OCI-LY7 (cell line): ENCODE measurements around the gene EDN2. TPM values are rescaled to one million over a fixed set of nuclear protein-coding genes. Genes with fewer than 3 reads are reported as not detected.

Experiments
- BruUV-seq: library from RNA; stranded (reverse); fragments of 400-500 nt; replicated peaks from 2 replicates; lab custom pipeline; 2021; lab: Mats Ljungman, UMichigan
- CTCF ChIA-PET: fragments of 300-600 bp; sonication (Branson Sonifier 250); formaldehyde crosslinking; loops from one replicate; lab custom pipeline; 2022; ENCODE audit warnings: antibody characterized with exemption; ENCODE audit not compliant: unreplicated experiment; lab: Charles Lee
- POLR2A ChIA-PET: fragments of 300-600 bp; sonication (Branson Sonifier 250); formaldehyde crosslinking; loops from one replicate; lab custom pipeline; 2022; ENCODE audit warnings: antibody characterized with exemption; lab: Charles Lee
- DNase-seq: peaks from one replicate; pipeline ENCODE4 v3.0.0-alpha.2; 2015; ENCODE audit warnings: low spot score
- H2AFZ ChIP-seq: fragments of 200-600 bp; sonication (generic), shearing (Covaris generic); 2 replicates; pipeline ENCODE4 v1.6.1; 2014; ENCODE audit warnings: mild to moderate bottlenecking, antibody characterized with exemption, low read length, moderate library complexity
- H3K27ac ChIP-seq: fragments of 200-600 bp; sonication (generic); 2 replicates; pipeline ENCODE4 v1.5.1; 2014; ENCODE audit warnings: mixed run types, low read depth, mild to moderate bottlenecking, moderate library complexity, low read length, inconsistent platforms; ENCODE audit not compliant: poor library complexity, severe bottlenecking
- H3K36me3 ChIP-seq: fragments of 200-600 bp; sonication (generic); 2 replicates; pipeline ENCODE4 v1.6.1; 2014; ENCODE audit warnings: mild to moderate bottlenecking, antibody characterized with exemption, low read length, moderate library complexity, mixed read lengths; ENCODE audit not compliant: insufficient read depth
- H3K4me1 ChIP-seq: fragments of 200-600 bp; sonication (generic); 2 replicates; pipeline ENCODE4 v1.5.1; 2014; ENCODE audit warnings: mild to moderate bottlenecking, low read length; ENCODE audit not compliant: insufficient read depth, poor library complexity, severe bottlenecking
- H3K4me2 ChIP-seq: fragments of 200-600 bp; sonication (generic); 2 replicates; pipeline ENCODE4 v1.6.1; 2014; ENCODE audit warnings: mild to moderate bottlenecking, low read length
- H3K4me3 ChIP-seq: fragments of 200-600 bp; sonication (generic); 2 replicates; pipeline ENCODE4 v1.5.1; 2014; ENCODE audit warnings: mild to moderate bottlenecking, low read depth, low read length; ENCODE audit not compliant: poor library complexity, severe bottlenecking
- H3K79me2 ChIP-seq: fragments of 200-600 bp; sonication (generic); 2 replicates; pipeline ENCODE4 v1.6.1; 2016; ENCODE audit warnings: low read depth, mild to moderate bottlenecking, low read length, moderate library complexity, mixed read lengths; ENCODE audit not compliant: insufficient read depth
- H3K9me2 ChIP-seq: fragments of 200-600 bp; sonication (generic); 2 replicates; pipeline ENCODE4 v1.6.1; 2016; ENCODE audit warnings: mild to moderate bottlenecking, low read length, mixed read lengths; ENCODE audit not compliant: insufficient read depth
- H3K9me3 ChIP-seq: fragments of 200-600 bp; sonication (generic); 2 replicates; pipeline ENCODE4 v1.6.1; 2014; ENCODE audit warnings: mild to moderate bottlenecking, mixed run types, low read length, mixed read lengths
- H4K20me1 ChIP-seq: fragments of 200-600 bp; sonication (generic); 2 replicates; pipeline ENCODE4 v1.6.1; 2014; ENCODE audit warnings: mild to moderate bottlenecking, antibody characterized with exemption, low read length, moderate library complexity, mixed read lengths; ENCODE audit not compliant: insufficient read depth
- EZH2phosphoT487 ChIP-seq: fragments of 200-600 bp; sonication (generic); IDR thresholded peaks from 2 replicates; pipeline ENCODE4 v1.6.1; 2018; ENCODE audit warnings: low read depth, borderline replicate concordance, mild to moderate bottlenecking, mixed run types, antibody characterized with exemption, low read length, moderate library complexity, mixed read lengths
- intact Hi-C: fragments of 100-400 bp; cut with micrococcal nuclease; formaldehyde crosslinking; loops from one replicate; pipeline ENCODE4 v1.10.0; 2022; ENCODE audit not compliant: unreplicated experiment
- total RNA-seq, 2 experiments: library from RNA; depleted of rRNA in 1 of 2; stranded (reverse); fragments of >200 nt in 1 of 2; shearing (Covaris generic) in 1 of 2; gene quantifications; 2 replicates each; pipeline ENCODE4 v1.2.3, GENCODE V29; 2014 to 2022
- TF ChIP-seq, protein P1 (sequence below): fragments of 200-600 bp; sonication (generic); conservative IDR thresholded peaks from 2 replicates; pipeline ENCODE4 v1.5.1; 2014; ENCODE audit warnings: mild to moderate bottlenecking, antibody characterized with exemption, low read length, moderate library complexity, mixed read lengths

EDN2 gene
- total RNA-seq, 2 experiments from 2014 or later = not detected

DNA sequence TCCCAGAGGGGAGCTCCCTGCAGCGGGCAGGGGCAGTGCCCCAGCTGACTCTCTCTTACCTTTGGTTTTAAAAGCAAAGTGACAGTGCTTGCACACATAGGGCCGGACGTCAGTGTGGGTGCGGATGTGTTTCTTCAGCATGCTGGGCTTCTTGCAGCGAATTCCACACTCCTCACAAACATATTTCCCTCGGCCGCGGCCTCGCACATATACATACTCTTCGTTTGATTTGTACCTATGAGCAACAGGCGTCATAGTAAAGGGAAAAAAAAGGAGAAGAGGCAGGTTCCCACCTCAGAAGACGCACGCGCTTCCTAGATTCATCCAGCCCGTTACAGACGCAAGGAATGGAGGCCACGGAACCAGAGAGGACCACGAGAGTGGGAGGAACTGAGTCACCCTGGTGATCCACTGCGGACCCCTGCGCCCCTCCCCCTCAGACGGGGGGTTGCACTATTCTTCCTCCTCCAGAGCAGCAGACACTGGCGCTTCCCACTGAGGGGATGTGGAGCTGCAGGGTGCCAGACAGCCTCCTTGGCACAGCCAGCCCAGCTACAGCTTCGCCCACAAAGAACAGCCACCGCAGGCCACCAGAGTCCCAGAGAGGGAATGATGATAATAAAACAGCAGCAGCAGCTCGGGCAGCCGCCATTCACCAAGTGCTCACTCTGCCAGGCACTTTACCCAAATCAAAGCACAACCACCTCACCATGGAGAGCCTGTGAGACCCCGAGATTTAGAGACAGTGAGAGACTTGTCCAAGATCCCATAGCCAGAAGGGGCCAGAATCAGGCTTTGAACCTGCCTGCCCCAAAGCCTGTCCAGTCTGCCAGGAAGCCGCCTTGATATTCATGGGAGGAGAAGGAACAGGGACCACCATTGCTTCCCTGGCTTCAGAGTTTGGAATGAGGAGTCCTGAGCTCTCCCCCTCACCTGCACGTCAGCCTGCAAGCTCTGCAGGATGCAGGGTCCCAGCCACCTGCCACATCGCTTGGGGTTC, 40.5 kb upstream of the EDN2 start:
- H3K4me3 ChIP-seq = no peak overlapping the region
- no peaks in the 10 kb centered on the region for H3K9me2 ChIP-seq
- H4K20me1 ChIP-seq = no peaks in the 10 kb centered on the region
- no peak overlapping the region for H3K4me2 ChIP-seq
- no peaks in the 10 kb centered on the region for H3K4me1 ChIP-seq
- H3K36me3 ChIP-seq = no peaks in the 10 kb centered on the region
- BruUV-seq = no TSS peak
- no peak for DNase-seq
- no peak overlapping the region for H2AFZ ChIP-seq
- no peaks in the 10 kb centered on the region for H3K79me2 ChIP-seq
- POLR2A ChIA-PET = no interaction called here
- H3K9me3 ChIP-seq = no peaks in the 10 kb centered on the region
- H3K27ac ChIP-seq = no peak overlapping the region
- intact Hi-C loops = no loop called here
- CTCF ChIA-PET = no interaction called here
- TF ChIP-seq, protein P1, sequence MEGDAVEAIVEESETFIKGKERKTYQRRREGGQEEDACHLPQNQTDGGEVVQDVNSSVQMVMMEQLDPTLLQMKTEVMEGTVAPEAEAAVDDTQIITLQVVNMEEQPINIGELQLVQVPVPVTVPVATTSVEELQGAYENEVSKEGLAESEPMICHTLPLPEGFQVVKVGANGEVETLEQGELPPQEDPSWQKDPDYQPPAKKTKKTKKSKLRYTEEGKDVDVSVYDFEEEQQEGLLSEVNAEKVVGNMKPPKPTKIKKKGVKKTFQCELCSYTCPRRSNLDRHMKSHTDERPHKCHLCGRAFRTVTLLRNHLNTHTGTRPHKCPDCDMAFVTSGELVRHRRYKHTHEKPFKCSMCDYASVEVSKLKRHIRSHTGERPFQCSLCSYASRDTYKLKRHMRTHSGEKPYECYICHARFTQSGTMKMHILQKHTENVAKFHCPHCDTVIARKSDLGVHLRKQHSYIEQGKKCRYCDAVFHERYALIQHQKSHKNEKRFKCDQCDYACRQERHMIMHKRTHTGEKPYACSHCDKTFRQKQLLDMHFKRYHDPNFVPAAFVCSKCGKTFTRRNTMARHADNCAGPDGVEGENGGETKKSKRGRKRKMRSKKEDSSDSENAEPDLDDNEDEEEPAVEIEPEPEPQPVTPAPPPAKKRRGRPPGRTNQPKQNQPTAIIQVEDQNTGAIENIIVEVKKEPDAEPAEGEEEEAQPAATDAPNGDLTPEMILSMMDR = no peak
- TF ChIP-seq EZH2phosphoT487 = no peak

- no peaks in the 10 kb centered on the region for H3K4me1 ChIP-seq
- no peaks in the 10 kb centered on the region for H4K20me1 ChIP-seq
- intact Hi-C loops = no loop called here
- H3K9me2 ChIP-seq = no peaks in the 10 kb centered on the region
- no peak overlapping the region for H3K27ac ChIP-seq
- no peaks in the 10 kb centered on the region for H3K9me3 ChIP-seq
- CTCF ChIA-PET = no interaction called here
- H3K4me3 ChIP-seq = no peak overlapping the region
- no peaks in the 10 kb centered on the region for H3K79me2 ChIP-seq
- POLR2A ChIA-PET = no interaction called here
- no TSS peak for BruUV-seq
- H3K36me3 ChIP-seq = no peaks in the 10 kb centered on the region
- TF ChIP-seq EZH2phosphoT487 = no peak
- TF ChIP-seq, protein P1 = no peak
- no peak overlapping the region for H2AFZ ChIP-seq
- H3K4me2 ChIP-seq = no peak overlapping the region
- no peak for DNase-seq
These were observed 39.6 kb upstream of the EDN2 start for GRCh38 chr1:41523949-41524675.
